Sigmoid colon (tissue), 4 donors: ENCODE measurements around the gene PRKG1.

Experiments used
- CTCF ChIP-seq, 4 experiments: fragments of 450-650 bp in 3 of 4; fragments of 200-600 bp in 1 of 4; IDR thresholded peaks; one replicate each; pipeline ENCODE4 v1.5.1; 2016 to 2019; ENCODE audit warnings: antibody characterized with exemption in 4 of 4, mild to moderate bottlenecking in 3 of 4, moderate library complexity in 2 of 4
- EP300 ChIP-seq, 4 donors: sonication (generic); formaldehyde crosslinking; IDR thresholded peaks; one replicate each; pipeline ENCODE4 v1.6.1; 2017; ENCODE audit warnings: antibody characterized with exemption in 4 of 4
- POLR2A ChIP-seq, 2 donors: fragments of 450-650 bp; IDR thresholded peaks; one replicate each; pipeline ENCODE4 v1.6.1; 2016; ENCODE audit warnings: antibody characterized with exemption in 2 of 2, mild to moderate bottlenecking in 2 of 2, moderate library complexity in 2 of 2
- POLR2AphosphoS5 ChIP-seq, 4 donors: sonication (generic); formaldehyde crosslinking; IDR thresholded peaks; one replicate each; pipeline ENCODE4 v1.6.1; 2017; ENCODE audit warnings: antibody characterized with exemption in 4 of 4

GRCh38 chr10:51767103-51767763 lies 692.9 kb downstream of the PRKG1 start:
- TF ChIP-seq CTCF (IDR thresholded peaks at IDR 0.05) (no peak), POLR2A (IDR thresholded peaks at IDR 0.05) (no peak), POLR2AphosphoS5 (IDR thresholded peaks at IDR 0.05) (no peak), EP300 (IDR thresholded peaks at IDR 0.05) (no peak)
